ENCODE data around the gene MROH7.
A peak's percentile ranks its signal among the peaks of the same experiment; 100 is the strongest.

MROH7 gene

GRCh38 chr1:54698346-54698745 lies 56.8 kb downstream of the MROH7 start:
- DNase-seq (ENCODE audit: low read depth), result no peak

DNA sequence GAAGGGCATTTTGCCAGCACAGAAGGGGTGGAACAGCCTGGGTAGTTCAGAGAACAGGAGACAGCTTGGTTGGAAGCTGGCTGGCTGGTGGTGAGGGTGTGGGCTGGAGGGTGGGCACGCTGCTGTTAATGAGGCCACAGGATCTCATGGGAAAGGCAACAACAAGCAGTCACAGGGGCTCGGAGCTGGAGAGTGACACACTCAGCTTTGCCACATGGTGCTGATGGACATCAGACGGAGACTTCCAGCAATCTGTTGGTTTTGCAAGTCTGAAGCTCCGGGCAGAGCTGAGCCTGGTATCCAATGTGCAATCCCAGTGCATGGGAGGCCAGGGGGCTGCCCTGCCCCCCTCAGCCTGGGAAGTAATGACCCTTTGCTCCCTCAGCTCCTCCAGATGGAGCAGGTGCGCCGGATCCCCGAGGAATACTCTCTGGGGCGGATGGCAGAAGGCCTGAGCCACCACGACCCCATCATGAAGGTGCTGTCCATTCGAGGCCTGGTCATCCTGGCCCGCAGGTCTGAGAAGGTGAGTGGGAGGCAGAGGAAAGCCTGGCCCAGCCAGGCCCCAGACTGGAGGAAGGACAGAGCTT lies 58.4 kb downstream of the MROH7 start:
- no peak for DNase-seq (ENCODE audit: low read depth)

GRCh38 chr1:54701066-54701465 lies 59.5 kb downstream of the MROH7 start:
- no peak for DNase-seq (ENCODE audit: low read depth)

DNA sequence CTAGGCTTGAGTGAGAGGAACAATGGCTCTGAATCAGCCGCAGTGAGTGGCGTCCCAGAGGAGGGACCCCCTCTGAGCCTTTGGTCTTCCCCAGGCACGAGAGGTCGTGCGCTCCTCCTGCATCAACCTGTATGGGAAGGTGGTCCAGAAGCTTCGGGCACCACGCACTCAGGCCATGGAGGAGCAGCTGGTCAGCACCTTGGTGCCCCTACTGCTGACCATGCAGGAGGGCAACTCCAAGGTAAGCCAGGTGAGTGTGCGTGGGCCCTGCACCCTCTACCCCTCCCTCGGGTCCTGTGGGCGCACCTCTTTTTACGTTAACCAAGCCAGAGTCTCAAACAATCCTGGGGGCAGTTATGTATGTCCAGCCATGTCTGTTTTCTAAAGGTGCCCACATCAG lies 60.4 kb downstream of the MROH7 start:
- no peak for DNase-seq (ENCODE audit: low read depth)

- no peak for DNase-seq (ENCODE audit: low read depth)
These were observed 61.9 kb downstream of the MROH7 start for GRCh38 chr1:54703471-54703870.

GRCh38 chr1:54705153-54705552 lies 63.6 kb downstream of the MROH7 start:
- no peak for DNase-seq (ENCODE audit: low read depth)

DNA sequence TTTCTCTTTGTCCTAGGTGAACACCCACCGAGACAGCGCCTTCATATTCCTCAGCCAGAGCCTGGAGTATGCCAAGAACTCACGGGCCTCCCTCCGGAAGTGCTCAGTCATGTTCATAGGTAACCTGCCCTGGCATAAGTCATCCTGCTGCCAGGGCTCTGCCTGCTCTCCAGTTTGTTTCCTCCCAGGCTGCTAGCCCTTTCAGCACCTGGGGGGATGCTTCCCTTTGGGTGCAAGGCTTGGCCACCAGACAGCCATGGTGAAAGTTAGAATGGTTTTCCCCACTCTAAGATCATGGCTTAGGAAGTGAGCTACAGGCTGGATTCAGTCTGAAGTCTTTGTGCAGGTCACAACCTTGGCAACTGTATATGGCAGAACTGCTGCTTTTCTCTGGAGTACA lies 64.8 kb downstream of the MROH7 start:
- DNase-seq (ENCODE audit: low read depth), result no peak

DNA sequence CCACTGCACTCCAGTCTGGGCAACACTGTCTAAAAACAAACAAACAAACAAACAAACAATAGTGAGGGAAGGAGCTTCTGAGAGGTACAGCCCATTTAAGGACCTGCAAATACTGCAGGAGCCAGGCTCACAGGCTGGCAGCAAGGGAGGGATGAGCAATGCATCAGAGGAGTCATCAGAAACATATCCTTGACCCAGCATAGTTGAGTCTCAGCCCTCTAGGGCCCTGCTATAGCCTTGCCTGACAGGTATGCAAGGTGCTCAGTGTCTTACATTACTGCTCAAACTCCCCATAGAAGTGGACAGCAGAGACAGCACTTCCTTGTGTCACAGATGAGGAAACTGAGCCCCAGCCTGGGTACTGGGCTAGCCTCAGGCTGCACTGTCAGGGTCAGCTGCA lies 66.8 kb downstream of the MROH7 start:
- DNase-seq (ENCODE audit: low read depth), result no peak

- DNase-seq (ENCODE audit: low read depth), result no peak
These were observed 68.1 kb downstream of the MROH7 start for GRCh38 chr1:54709547-54710292.

GRCh38 chr1:54710434-54710833 lies 68.8 kb downstream of the MROH7 start:
- DNase-seq (ENCODE audit: low read depth), result no peak

GRCh38 chr1:54710841-54711240 lies 69.3 kb downstream of the MROH7 start:
- no peak for DNase-seq (ENCODE audit: low read depth)

- no peak for DNase-seq (ENCODE audit: low read depth)
These were observed 70.0 kb downstream of the MROH7 start for GRCh38 chr1:54711536-54711935.

DNA sequence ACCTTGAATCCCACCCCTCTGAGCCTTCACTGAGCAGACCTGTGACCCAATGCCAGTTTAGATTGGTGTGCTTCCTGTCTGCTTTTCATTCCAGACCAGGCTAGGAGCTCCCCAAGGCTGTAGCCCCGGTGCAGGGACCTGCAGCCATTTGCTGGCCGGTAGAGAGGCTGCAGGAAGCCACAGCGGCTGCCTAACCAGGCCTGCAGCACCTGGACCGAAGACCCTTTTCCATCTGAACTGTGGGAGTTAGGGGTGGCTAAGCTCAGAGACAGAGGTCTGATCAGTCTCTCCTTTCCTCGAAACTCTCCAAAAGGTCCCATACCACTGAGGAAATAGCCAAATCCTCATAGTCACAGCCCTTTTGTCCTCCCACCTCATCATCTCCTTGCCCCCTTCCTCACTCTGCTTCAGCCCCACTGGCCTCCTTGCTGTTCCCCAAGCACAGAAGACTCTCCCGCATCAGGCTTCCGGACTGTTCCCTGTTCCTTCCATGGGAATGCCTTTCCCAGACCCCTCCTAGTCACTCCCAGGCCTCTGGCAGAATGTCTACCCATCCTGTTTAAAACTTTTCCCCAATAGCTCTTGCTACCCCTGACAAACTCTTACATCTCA lies 73.4 kb downstream of the MROH7 start:
- no peak for DNase-seq (ENCODE audit: low read depth)

GRCh38 chr1:54715493-54716298 lies 74.1 kb downstream of the MROH7 start, which contains the start of gene TTC4:
Gene TTC4 (plus strand): TSS chr1:54715861. CDS start chr1:54715909, 48 bp downstream.
- peak; percentile 51 for DNase-seq (ENCODE audit: low read depth)

DNA sequence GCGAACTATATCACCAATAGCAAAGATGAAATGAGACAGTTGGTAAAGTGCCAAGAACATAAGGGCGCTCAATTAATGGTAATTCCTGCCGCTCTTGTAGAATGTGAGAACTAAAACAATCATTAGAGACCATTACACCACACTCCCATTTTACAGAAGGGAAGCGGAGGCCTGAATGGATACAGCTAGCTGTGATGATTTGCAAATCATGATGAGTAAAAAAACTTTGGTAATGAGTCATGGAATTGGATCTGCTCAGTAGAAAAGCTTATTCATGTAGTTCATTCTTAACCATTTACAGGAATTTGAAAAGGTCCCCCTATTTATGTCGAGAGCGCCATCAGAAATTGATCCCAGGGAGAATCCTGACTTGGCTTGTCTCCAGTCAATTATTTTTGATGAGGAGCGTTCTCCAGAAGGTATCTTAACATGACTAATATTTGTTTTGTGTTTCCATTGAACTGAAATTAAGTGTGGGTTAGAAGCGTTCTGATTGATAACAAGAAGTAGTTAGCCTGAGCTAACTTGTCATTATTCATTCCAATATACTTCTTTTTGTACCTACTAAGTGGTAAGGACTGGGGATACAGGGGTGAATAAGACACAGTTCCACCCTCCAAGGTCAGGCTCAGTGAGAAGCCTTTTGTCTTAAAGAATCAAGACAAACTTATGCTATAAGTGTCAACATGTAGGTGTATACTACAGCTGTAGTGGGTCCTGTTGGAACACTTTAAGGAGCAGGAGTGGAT lies 74.9 kb downstream of the MROH7 start:
- DNase-seq (ENCODE audit: low read depth), result no peak

DNA sequence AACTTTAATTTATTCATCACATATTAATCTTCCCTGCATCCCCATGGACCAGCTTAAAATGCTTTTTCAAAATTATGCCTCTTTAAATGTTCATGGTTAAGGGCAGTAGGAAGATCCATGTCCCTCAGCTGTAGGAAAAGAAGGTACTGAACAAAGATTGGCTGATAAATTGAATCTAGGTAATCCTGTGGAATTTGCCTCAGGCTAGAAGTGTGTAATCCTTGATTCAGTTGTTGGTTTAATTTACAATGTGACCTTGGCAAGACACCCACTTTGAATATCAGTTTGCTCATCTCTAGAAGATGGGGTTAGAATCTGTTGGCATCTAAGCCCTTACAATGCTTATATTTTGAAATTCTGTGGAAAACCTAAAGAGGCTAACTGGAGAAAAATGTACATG lies 80.1 kb downstream of the MROH7 start:
- DNase-seq (ENCODE audit: low read depth), result no peak

- no peak for DNase-seq (ENCODE audit: low read depth)
These were observed 82.4 kb downstream of the MROH7 start for GRCh38 chr1:54723985-54724384.

GRCh38 chr1:54724771-54725170 lies 83.2 kb downstream of the MROH7 start:
- DNase-seq (ENCODE audit: low read depth), result no peak

- DNase-seq (ENCODE audit: low read depth), result no peak
These were observed 86.4 kb downstream of the MROH7 start for GRCh38 chr1:54728027-54728426.

DNA sequence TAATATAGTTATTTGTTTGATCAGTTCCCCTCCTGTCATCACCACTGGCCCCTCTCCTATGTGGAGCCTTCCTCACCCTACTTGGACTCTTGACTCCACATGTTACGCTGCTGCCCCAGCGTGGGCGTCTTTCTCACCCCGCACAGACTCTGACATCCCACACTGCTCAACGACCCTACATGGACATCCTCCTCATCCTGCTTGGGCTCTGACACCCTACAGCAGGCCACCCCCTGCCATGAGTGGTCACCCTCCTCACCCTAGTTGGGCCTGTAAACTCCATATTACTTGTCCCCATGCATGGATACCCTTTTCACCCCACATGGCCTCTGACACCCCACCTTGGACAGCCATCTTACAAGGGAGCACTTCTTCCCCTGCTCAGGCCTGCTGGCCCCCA lies 95.1 kb downstream of the MROH7 start:
- no peak for DNase-seq (ENCODE audit: low read depth)

GRCh38 chr1:54738244-54738643 lies 96.7 kb downstream of the MROH7 start:
- DNase-seq (ENCODE audit: low read depth), result no peak

DNA sequence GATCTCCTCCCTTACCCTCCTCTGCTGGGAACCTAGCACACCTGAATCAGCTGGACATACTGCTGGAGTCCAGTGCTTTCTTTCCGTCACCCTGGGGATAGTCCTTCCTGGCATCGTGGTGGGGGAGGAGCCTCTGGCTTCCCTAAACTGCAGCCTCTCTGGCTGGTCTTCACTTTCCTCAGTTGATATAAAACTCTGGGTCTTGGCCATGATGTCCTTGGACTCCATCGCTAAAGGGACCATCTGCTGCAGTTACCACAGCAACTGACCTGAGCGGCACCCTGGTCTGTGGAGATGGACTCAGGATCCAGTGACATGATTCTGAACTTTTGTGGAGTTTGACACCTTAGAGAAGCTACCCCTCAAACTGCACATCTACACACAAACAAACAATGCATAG lies 99.9 kb downstream of the MROH7 start:
- no peak for DNase-seq (ENCODE audit: low read depth)

Data from GM04504 (cell line).